ENCODE data around the gene SLC9B1. TPM values are rescaled to one million over a fixed set of nuclear protein-coding genes. Genes with fewer than 3 reads are reported as not detected.

SLC9B1 gene
- total and polyA plus RNA-seq, 8 donors: 0.23 to 1.0 (median 0.44) TPM

GRCh38 chr4:103044183-103044582 is 24.7 kb upstream of the SLC9B1 start:
- H3K9me3 ChIP-seq: no peaks in the 10 kb centered on the region
- no peak for TF ChIP-seq CTCF (IDR thresholded peaks at IDR 0.05)
- no peaks in the 10 kb centered on the region for H3K36me3 ChIP-seq
- 58 to 71% methylated on average over 2 of the region's 2 CpGs for WGBS, 2 donors
- no peak for FAIRE-seq
- H3K27ac ChIP-seq: no peak overlapping the region
- intact Hi-C loops (cut with DNase I): no loop called here
- no peaks in the 10 kb centered on the region for H3K4me1 ChIP-seq
- H3K27me3 ChIP-seq: no peaks in the 10 kb centered on the region
- DNase-seq: no peak
- no peak overlapping the region for H3K4me3 ChIP-seq
- ATAC-seq: no peak

DNA sequence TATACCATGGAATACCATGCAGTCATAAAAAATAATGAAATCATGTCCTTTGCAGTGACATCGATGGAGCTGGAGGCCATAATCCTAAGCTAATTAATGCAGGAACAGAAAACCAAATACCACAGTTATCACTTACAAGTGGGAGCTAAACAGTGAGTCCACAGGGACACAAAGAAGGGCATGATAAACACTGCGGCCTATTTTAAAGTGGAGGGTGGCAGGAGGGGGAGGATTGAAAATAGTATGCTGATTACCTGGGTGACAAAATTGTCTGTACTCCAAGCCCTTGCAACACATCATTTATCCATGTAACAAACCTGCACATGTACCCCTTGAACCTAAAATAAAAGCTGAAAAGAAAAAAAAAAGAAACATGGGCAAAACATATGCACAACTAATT is 16.7 kb upstream of the SLC9B1 start:
- Histone ChIP-seq H3K4me3 (no peak overlapping the region), H3K36me3 (no peaks in the 10 kb centered on the region), H3K27me3 (no peaks in the 10 kb centered on the region), H3K4me1 (no peaks in the 10 kb centered on the region), H3K9me3 (no peaks in the 10 kb centered on the region), H3K27ac (no peak overlapping the region)
- no peak for TF ChIP-seq CTCF (IDR thresholded peaks at IDR 0.05)
- no peak for FAIRE-seq
- WGBS, 2 donors: 93 to 98% methylated on average over 2 of the region's 2 CpGs
- DNase-seq: no peak
- ATAC-seq: no peak
- intact Hi-C loops (cut with DNase I): no loop called here

GRCh38 chr4:103032574-103032973 is 13.1 kb upstream of the SLC9B1 start:
- FAIRE-seq: no peak
- TF ChIP-seq CTCF (IDR thresholded peaks at IDR 0.05): peak in 3 of 4 donors; percentile 31 to 43 (median 38)
- intact Hi-C loops (cut with DNase I): no loop called here

DNA sequence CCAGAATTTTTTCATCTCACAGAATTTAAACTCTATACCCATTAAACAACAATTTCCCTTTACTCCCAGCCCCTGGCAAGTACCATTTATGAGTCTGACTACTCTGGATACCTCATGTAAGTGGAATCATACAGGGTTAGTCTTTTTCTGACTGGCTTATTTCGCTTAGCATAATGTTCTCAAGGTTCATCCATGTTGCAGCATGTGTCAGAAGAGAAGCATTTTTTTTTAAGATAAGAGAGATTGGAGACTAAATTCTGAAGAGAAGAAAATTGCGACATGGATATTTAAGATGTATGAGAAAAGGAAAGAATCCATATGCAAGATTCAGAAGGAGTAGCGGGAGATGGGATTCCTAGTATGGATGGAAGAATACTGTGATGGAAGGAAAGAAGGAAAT is 11.3 kb upstream of the SLC9B1 start:
- intact Hi-C loops (cut with DNase I): no loop called here
- ATAC-seq (no peak), FAIRE-seq (no peak), DNase-seq (no peak)
- no peak for TF ChIP-seq CTCF (IDR thresholded peaks at IDR 0.05)
- WGBS, 2 donors: 87 to 90% methylated on average over 3 of the region's 3 CpGs
- Histone ChIP-seq H3K36me3 (no peaks in the 10 kb centered on the region), H3K9me3 (no peaks in the 10 kb centered on the region), H3K4me3 (no peak overlapping the region), H3K4me1 (no peaks in the 10 kb centered on the region), H3K27me3 (no peaks in the 10 kb centered on the region), H3K27ac (no peak overlapping the region)

More at GRCh38 chr4:103032574-103032973, 13.1 kb upstream of the SLC9B1 start:
- Histone ChIP-seq H3K4me1 (no peaks in the 10 kb centered on the region), H3K9me3 (no peaks in the 10 kb centered on the region), H3K36me3 (no peaks in the 10 kb centered on the region), H3K4me3 (no peak overlapping the region), H3K27ac (no peak overlapping the region), H3K27me3 (no peaks in the 10 kb centered on the region)
- 37 to 63% methylated on average over 2 of the region's 2 CpGs for WGBS, 2 donors
- ATAC-seq (peak; percentile 77 to 98 (median 87)), DNase-seq (peak in 1 of 6 donors; percentile 42)

- ATAC-seq (no peak), FAIRE-seq (no peak), DNase-seq (no peak)
- H3K4me3 ChIP-seq: no peak overlapping the region
- intact Hi-C loops (cut with DNase I): no loop called here
- TF ChIP-seq CTCF (IDR thresholded peaks at IDR 0.05): no peak
- no peaks in the 10 kb centered on the region for H3K27me3 ChIP-seq
- 85 to 90% methylated on average over 1 of the region's 1 CpG for WGBS, 2 donors
- H3K36me3 ChIP-seq: no peaks in the 10 kb centered on the region
- no peak overlapping the region for H3K27ac ChIP-seq
- no peaks in the 10 kb centered on the region for H3K4me1 ChIP-seq
- H3K9me3 ChIP-seq: no peaks in the 10 kb centered on the region
Observed at GRCh38 chr4:103029300-103029699, 9.8 kb upstream of the SLC9B1 start.
